ENCODE data around the gene CXorf66.

- no peak for TF ChIP-seq ZNF629 (CRISPR knock-in tag; conservative IDR thresholded peaks at IDR 0.05)
- no peak for TF ChIP-seq TP53 (CRISPR knock-in tag; conservative IDR thresholded peaks at IDR 0.05)
- TF ChIP-seq, protein P1, sequence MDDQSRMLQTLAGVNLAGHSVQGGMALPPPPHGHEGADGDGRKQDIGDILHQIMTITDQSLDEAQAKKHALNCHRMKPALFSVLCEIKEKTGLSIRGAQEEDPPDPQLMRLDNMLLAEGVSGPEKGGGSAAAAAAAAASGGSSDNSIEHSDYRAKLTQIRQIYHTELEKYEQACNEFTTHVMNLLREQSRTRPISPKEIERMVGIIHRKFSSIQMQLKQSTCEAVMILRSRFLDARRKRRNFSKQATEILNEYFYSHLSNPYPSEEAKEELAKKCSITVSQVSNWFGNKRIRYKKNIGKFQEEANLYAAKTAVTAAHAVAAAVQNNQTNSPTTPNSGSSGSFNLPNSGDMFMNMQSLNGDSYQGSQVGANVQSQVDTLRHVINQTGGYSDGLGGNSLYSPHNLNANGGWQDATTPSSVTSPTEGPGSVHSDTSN (CRISPR knock-in tag; IDR thresholded peaks at IDR 0.05; ENCODE audit: borderline replicate concordance) = no peak
- peak; percentile 66 for TF ChIP-seq CTCF (CRISPR knock-in tag; IDR thresholded peaks at IDR 0.05)
- no peak for TF ChIP-seq ZNF230 (CRISPR knock-in tag; IDR thresholded peaks at IDR 0.05)
- peak; percentile 61 to 75 for TF ChIP-seq POLR2A (IDR thresholded peaks at IDR 0.05; ENCODE audit: insufficient read depth in 1 of 2, low read depth in 2 of 2, low read length in 2 of 2)
- TF ChIP-seq ZNF589 (CRISPR knock-in tag; conservative IDR thresholded peaks at IDR 0.05) = no peak
- no peak for TF ChIP-seq TFAP4 (IDR thresholded peaks at IDR 0.05; ENCODE audit: borderline replicate concordance, low read depth)
These were observed 32.2 kb downstream of the CXorf66 start, which contains the start of gene ATP11C for GRCh38 chrX:139932901-139933796.
